ENCODE measurements around the gene RNLS. TPM values are rescaled to one million over a fixed set of nuclear protein-coding genes. Genes with fewer than 3 reads are reported as not detected.

Gene RNLS
- total RNA-seq, 1 donor from 2014 or later = 13.3 TPM

- intact Hi-C loops (cut with DNase I) = loop anchor here (10.0 kb wide), 1 partner anchor 145 kb away; no protein-coding TSS in a partner anchor
- no peak overlapping the region for H3K27ac ChIP-seq
- no peaks in the 10 kb centered on the region for H3K9me3 ChIP-seq
- H3K27me3 ChIP-seq = no peaks in the 10 kb centered on the region
- H3K4me1 ChIP-seq = peaks cover 4% of the 10 kb centered on the region
- no peak for DNase-seq (ENCODE audit: extremely low spot score in 2 of 2)
- H3K36me3 ChIP-seq = no peaks in the 10 kb centered on the region
- no peak overlapping the region for H3K4me3 ChIP-seq
- TF ChIP-seq POLR2A (IDR thresholded peaks at IDR 0.05) (no peak), CTCF (IDR thresholded peaks at IDR 0.05) (no peak), POLR2AphosphoS5 (IDR thresholded peaks at IDR 0.05; ENCODE audit: insufficient read depth in 1 of 2, low read depth in 1 of 2) (no peak)
These were observed 173.3 kb downstream of the RNLS start for GRCh38 chr10:88409824-88410223.

- no peak for DNase-seq (ENCODE audit: extremely low spot score in 2 of 2)
- H3K4me1 ChIP-seq = peaks cover 10% of the 10 kb centered on the region
- no peaks in the 10 kb centered on the region for H3K27me3 ChIP-seq
- intact Hi-C loops (cut with DNase I) = loop anchor here (10.0 kb wide), 1 partner anchor 146 kb away; no protein-coding TSS in a partner anchor
- no peak overlapping the region for H3K27ac ChIP-seq
- no peaks in the 10 kb centered on the region for H3K36me3 ChIP-seq
- no peak overlapping the region for H3K4me3 ChIP-seq
- no peak for TF ChIP-seq POLR2A (IDR thresholded peaks at IDR 0.05)
- no peak for TF ChIP-seq CTCF (IDR thresholded peaks at IDR 0.05)
- TF ChIP-seq POLR2AphosphoS5 (IDR thresholded peaks at IDR 0.05; ENCODE audit: insufficient read depth in 1 of 2, low read depth in 1 of 2) = no peak
- no peaks in the 10 kb centered on the region for H3K9me3 ChIP-seq
These were observed 173.9 kb downstream of the RNLS start for GRCh38 chr10:88409236-88409635.

- H3K4me3 ChIP-seq = no peak overlapping the region
- no peaks in the 10 kb centered on the region for H3K36me3 ChIP-seq
- peaks cover 15% of the 10 kb centered on the region for H3K4me1 ChIP-seq
- TF ChIP-seq POLR2AphosphoS5 (IDR thresholded peaks at IDR 0.05; ENCODE audit: insufficient read depth in 1 of 2, low read depth in 1 of 2) (no peak), POLR2A (IDR thresholded peaks at IDR 0.05) (no peak), CTCF (IDR thresholded peaks at IDR 0.05) (no peak)
- no peaks in the 10 kb centered on the region for H3K9me3 ChIP-seq
- H3K27ac ChIP-seq = no peak overlapping the region
- H3K27me3 ChIP-seq = no peaks in the 10 kb centered on the region
- DNase-seq (ENCODE audit: extremely low spot score in 2 of 2) = no peak
- intact Hi-C loops (cut with DNase I) = loop anchor here (10.0 kb wide), 1 partner anchor 147 kb away; no protein-coding TSS in a partner anchor
These were observed 175.0 kb downstream of the RNLS start for GRCh38 chr10:88408096-88408495.

GRCh38 chr10:88404133-88404532, 179.0 kb downstream of the RNLS start:
- no peaks in the 10 kb centered on the region for H3K36me3 ChIP-seq
- no peaks in the 10 kb centered on the region for H3K27me3 ChIP-seq
- no peak for DNase-seq (ENCODE audit: extremely low spot score in 2 of 2)
- no peak overlapping the region for H3K4me3 ChIP-seq
- no peak for TF ChIP-seq POLR2A (IDR thresholded peaks at IDR 0.05)
- no peak for TF ChIP-seq CTCF (IDR thresholded peaks at IDR 0.05)
- TF ChIP-seq POLR2AphosphoS5 (IDR thresholded peaks at IDR 0.05; ENCODE audit: insufficient read depth in 1 of 2, low read depth in 1 of 2) = no peak
- H3K9me3 ChIP-seq = no peaks in the 10 kb centered on the region
- intact Hi-C loops (cut with DNase I) = loop anchor here (10.0 kb wide), 1 partner anchor 151 kb away; no protein-coding TSS in a partner anchor
- H3K4me1 ChIP-seq = peaks cover 15% of the 10 kb centered on the region
- no peak overlapping the region for H3K27ac ChIP-seq

- no peaks in the 10 kb centered on the region for H3K36me3 ChIP-seq
- H3K9me3 ChIP-seq = no peaks in the 10 kb centered on the region
- peaks cover 15% of the 10 kb centered on the region for H3K4me1 ChIP-seq
- H3K4me3 ChIP-seq = no peak overlapping the region
- DNase-seq (ENCODE audit: extremely low spot score in 2 of 2) = no peak
- H3K27ac ChIP-seq = no peak overlapping the region
- TF ChIP-seq POLR2AphosphoS5 (IDR thresholded peaks at IDR 0.05; ENCODE audit: insufficient read depth in 1 of 2, low read depth in 1 of 2) (no peak), POLR2A (IDR thresholded peaks at IDR 0.05) (no peak), CTCF (IDR thresholded peaks at IDR 0.05) (no peak)
- intact Hi-C loops (cut with DNase I) = loop anchor here (10.0 kb wide), 1 partner anchor 153 kb away; no protein-coding TSS in a partner anchor
- H3K27me3 ChIP-seq = no peaks in the 10 kb centered on the region
These were observed 181.3 kb downstream of the RNLS start for GRCh38 chr10:88401671-88402347.

Data from vagina (tissue), 2 donors.